GM04504 (cell line): Measurements from ENCODE around the gene PJA2.

Experiments
- DNase-seq: peaks from one replicate; pipeline ENCODE4 v3.0.0-alpha.2; 2012; ENCODE audit warnings: low read depth

The PJA2 gene

DNA sequence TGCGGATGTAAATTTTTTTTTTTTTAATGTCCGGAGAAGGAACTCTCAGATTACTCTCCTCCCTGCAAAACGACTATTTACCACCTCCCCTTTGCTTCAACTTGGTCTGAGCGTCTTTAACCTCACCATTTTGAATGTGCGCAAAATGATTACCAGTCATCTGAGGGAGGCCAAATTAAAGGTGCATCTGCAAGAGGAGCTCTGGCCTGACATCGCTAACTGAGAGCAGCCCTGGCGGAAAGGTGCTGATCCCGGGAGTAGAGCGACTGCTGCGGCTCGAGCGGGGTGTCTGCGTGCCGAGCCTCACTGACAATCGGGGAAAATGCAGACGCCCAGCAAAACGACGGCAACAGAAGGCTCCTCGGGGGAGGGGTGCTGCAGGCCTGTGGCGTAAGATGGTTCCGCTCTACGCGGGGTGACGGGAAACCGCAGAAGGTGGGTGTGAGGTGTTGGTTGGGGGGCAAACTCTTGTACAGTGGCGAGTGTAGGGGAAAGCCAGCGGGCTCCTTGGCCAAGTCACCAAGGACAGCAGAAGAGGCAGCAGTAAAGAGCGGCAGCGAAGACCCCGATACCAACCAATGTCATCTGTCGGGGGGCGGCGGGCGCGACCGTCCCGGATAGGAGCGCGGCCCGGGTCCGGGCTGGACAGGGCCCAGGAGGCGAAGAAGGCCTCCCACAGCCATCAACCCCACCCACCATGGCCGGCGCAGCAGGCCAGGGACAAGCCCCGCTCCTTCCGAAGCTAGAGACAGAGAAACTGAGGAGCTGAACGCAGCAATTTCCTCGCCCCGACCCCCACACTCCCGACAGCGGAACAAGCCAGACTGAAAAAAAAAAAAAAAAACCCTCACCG lies 557 bp downstream of the PJA2 start:
- peak; percentile 42 for DNase-seq

DNA sequence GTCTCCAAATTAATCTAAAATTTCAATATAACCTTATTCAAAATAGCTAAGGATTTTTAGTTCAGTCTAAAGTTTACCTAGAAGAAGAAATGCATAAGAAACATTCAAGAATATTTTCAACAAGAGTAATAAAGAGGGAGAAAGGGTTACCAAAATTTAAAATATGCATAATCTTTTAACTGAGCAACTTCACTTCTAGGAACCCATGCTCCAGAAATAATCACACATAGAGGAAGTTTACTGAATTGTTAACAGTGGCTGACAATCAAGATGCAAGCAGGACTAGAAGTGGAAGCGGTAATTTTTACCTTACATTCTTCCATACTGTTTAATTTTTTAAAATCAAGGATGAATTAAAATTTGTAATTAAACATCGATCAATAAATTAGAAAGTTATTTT lies 1.9 kb downstream of the PJA2 start:
- DNase-seq = no peak

DNA sequence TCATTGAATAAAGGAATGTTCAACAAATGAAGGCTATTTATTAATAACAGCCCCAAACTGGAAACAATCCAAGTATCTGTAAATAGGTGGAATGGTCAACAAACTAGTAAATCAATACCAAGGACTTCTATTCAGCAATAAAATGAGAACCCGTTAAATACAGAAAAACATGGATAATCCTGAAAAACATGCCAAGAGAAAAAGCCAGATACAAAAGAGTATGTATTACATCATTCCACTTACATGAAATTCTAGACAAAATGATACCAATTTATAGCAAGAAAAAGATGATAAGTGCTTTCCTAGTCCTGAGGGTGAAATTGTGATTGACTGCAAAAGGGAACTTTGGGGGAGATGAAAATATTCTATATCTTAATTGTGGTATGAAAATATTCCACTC lies 3.1 kb downstream of the PJA2 start:
- DNase-seq = no peak

DNA sequence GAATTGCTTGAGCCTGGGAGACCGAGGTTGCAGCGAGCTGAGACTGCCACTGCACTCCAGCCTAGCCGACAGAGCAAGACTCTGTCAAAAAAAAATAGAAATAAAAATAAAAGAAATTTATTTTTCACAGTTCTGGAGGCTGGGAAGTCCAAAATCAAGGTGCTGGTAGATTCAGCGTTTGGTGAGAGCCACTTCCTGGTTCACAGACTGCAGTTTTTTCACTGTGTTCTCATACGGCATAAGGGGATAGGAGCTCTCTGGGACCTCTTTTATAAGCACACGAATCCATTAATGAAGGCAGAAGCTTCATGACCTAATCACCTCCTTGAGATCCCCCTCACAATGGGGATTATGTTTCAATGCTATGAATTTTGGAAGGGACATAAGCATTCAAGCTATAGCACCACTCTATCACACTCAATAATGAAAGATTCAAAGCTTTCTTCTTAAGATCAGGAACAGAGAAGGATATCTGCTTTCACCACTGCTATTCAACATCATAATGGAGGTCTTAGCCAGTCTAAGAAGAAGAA lies 5.3 kb downstream of the PJA2 start:
- no peak for DNase-seq

DNA sequence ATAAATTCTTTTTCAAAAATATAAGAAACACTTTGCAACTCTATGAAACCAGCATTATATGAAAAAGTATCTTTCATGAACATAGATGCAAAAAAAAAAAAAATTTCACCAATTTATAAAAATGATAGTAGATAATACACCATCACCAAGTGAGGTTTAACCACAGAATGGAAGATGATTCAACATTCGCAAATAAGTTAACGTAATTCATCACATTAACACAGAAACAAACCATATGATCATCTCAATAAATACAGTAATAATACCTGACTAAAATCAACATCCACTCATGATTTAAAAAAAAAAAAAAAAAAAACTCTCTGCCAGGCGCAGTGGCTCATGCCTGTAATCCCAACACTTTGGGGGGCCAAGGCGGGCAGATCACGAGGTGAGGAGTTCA lies 6.3 kb downstream of the PJA2 start:
- DNase-seq = no peak

DNA sequence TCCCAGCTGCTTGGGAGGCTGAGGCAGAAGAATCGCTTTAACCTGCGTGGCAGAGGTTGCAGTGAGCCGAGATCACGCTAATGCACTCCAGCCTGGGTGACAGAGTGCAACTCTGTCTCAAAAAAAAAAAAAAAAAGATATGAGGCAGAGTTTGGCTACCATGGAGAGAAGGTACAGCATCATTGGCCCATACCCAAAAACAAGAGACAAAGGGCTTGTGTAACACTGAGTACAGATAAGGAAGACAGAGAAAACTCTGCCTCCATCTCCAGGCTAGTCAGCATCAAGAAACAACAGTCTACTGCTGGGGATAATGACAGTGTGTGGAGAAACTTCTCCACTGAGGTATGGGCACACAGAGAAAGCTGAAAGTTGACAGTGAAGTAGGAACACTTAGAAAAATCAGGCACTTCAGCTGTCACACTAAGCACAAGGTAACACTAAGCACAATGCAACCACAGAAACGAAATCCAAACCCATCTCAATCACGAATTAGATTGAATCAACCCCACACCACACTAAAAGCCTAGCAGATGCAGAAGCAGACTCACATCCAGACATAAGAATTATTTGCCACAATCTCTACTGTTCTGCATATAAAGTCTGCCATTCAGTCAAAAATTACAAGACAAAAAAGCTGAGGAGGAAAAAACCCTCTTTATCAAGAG lies 10.5 kb downstream of the PJA2 start:
- DNase-seq = no peak

DNA sequence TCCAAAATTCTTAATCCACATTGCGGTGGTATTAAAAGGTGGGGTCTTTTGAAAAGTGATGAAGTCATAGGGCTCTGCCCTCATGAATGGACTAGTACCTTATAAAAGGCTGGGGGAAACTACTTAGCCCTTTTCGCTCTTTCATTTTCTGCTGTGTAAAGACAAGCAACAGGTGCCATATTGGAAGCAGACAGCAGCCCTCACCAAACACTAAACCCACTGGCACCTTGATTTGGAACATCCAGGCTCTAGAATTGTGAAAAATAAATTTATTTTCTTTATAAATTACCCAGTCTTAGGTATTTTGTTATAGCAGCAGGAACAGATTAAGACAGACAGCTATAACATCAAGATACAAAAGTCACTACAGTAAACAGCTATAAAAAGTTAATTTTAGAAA lies 12.8 kb downstream of the PJA2 start:
- DNase-seq = no peak

DNA sequence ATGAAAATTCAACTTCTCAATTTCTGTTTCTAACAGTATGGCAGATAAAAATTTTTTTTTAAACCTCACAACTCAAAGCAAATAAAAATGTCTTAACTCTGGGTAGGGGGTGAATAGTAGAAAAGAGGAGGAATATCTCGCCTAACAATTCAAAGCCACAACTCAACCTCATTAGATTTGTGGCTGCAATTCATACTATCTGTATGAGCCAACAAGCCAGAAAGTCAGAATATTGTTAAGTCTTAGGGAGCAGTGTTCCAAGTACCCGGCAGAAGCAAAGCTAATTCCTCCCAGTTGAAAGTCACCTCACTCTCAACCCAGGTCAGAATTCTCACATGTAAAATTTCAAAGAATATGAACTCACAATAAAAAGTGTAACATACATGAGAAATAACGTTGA lies 15.0 kb downstream of the PJA2 start:
- no peak for DNase-seq

DNA sequence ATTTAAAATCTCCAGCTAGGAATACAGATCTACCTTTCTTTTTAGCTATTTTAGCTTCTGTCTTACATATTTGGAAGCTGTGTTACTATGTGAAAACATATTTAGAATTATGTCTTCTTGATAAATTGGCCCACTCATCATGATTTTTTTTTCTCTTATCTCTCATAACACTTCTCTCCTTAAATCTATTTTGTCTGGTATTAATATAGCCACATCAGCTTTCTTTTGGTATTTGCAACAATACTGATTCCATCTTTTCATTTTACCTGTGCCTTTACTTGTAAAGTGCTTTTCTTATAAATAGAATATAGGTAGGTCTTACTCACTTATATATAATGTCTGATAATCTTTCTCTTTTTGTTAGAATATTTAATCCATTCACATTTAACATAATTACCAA lies 19.6 kb downstream of the PJA2 start:
- no peak for DNase-seq

DNA sequence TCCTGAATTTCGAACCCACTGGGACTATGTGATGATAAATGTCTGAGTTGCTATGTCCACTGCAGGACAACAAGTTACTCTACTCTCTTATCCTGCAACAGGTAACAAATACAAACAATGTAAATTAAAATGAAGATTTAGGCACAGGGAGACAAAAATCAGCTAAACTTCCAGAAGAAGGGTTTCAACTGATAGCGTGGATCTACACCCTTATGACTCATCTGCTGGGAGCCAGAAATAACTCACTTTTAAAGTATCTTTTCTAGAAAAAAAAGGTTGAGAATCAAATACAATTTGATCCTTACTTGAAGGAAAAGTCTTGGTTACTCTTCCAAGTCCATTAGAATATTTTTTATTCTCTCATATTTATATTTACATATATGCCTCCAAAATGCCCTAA lies 21.4 kb downstream of the PJA2 start:
- DNase-seq = no peak

DNA sequence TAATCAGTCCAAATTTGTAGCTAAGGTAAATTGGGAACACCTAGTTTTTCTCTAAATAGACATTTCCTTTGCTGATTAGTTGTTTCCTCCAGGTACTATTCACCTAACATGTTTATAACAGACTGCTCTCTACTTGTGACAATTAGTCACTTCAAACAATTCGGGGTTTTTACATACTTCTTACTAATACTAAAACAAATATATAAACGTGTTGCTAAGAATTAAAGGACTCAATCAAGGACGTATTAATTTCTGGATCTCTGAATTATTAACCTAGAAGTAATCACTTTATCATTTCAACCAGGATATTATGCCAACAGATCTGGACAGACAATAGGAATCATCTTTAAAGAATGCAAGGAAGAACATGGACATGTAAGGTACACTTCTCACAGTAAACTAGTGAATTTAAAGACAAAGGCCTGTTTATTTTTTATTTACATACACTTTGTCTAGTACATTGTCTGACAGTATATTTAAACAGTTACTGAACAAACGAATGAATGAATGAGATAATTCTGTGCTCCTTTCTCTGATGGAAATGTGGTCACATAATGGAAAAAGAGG lies 22.3 kb downstream of the PJA2 start:
- no peak for DNase-seq

DNA sequence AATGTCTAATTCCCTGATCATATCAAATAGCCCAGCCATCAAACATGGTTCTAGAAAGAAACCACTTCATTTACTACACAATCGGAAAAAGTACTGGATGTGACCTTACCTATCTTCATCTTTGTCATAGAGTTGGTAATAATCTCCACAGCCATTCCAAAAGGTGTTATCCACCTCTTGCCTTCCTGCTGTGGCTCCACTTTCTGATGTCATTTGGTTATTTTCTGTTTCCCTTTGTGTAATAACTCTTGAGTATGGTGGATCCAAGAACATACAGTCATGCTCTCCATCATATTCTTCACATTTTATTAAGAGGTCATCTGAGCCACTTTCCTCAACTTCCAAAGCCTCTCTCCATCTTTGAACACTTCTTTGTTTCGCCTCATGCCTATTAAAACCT lies 31.7 kb downstream of the PJA2 start:
- DNase-seq = no peak

DNA sequence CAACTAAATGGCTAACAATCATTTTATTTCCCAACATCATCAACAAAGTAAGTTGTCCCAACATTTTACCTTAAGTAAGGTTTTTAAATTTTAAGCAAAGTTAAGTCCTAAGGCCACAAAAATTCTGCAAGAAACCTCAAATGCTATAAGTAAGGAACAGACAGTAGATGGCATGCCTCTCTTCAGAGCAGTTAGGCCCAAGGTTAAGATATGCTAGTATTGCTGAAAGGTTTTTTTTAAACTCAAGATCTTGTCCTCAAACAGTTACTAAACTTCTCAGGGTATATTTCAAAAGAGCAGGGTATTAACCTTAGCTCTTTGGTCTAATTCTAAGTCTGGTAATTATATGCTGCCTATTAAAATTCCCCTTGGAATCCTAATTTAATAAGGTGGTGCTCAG lies 35.1 kb downstream of the PJA2 start:
- no peak for DNase-seq

DNA sequence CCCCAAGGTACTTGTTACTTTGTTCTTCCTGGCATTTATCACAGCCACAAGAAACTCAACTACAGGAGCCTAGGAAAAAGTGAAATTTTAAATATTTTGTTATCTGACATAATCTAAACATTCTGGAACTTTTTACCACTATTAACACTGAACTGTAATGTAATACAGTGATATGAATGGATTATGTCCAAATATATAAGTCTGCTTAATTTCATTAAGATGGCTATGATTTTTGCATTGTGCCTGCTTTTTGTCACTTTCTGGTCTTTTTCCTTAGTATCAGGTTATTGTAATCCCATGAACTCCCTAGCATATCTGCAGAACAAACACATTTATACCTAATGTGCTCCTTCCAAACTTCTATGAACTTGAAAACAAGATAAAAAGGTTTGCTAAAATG lies 35.8 kb downstream of the PJA2 start:
- DNase-seq = no peak

DNA sequence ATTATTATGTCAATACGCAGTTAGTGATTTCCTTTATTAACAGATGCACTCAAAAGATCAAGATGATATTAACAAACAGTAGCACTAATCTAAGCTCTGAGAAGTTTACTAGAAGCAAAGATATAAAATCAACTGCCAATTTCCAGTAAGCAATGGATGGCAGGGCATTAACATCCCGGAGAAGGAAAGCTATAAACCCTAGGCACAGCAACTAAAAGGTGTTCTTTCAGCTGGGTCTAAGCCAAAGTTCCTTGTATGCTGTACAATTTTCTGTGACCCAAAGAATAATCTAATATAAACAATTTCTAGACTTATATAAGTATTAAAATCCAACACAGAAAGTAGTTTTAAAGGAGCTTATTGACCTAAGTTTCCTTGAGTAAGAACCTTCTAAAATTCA lies 39.4 kb downstream of the PJA2 start:
- no peak for DNase-seq

DNA sequence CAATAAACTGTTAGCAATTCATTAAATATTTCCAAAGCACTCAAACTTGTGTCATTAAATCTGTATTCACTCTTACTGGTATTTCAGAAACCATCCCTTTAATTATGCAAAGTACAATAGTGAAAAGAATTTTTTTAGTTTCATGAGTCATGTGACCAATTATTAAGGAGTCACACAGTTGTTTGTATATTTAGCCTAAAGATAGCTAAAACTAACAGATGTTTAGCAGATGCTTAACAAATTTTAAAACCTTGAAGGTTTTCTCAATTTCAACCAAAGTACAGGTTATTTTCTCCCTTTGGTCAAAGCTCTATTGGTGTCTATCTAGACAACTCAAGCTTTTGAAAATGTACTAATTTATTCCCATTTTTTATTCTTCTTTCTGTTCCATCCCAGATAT lies 44.1 kb downstream of the PJA2 start:
- DNase-seq = no peak

DNA sequence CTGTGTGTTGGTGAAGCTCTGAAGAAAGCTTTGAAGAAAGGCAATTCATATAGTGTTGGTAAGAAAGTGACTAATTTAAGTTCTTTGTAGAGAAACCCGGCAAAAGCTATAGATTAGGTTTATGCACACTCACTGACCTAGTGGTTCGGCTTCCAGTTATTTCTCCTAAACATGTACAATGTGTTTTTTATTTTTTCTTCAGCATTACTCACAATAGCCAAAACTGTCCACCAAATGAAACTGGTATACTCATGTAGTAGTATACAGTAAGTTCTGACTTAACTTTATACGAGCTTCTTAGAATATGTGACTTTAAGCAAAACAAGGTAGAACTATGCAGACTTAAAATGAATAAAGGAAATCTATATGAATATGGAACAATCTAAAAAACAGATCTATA lies 44.8 kb downstream of the PJA2 start:
- no peak for DNase-seq

DNA sequence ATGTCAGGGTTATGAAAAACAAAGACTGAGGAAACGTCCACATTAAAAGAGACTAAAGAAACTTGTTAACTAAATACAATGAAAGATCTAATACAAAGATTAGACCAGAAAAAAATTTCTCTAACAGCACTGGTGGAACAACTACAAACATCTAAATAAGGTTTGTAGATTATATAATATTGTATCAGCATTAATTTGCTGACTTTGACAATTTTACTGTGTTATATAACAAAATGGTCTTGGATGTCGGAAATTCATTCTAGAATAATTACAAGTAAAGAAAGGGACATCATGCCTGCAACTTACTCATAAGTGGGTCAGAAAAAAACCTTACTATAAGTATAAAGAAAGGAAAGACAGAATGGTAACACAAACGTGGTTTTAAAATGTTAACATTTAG lies 50.1 kb downstream of the PJA2 start:
- no peak for DNase-seq

DNA sequence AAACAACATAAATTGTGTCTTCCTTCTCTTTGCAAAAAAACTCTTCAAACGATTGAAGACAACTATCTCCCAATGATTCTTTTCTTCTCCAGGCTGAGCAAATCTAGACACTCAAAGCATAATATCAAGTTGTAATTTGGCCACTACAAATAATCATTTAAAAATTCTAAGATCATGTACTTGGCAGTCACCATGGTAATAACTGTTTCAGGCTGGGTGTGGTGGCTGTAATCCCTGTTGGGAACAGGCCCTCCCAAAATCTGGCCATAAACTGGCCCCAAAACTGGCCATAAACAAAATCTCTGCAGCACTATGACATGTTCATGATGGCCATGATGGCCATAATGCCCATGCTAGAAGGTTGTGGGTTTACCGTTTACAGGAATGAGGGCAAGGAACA lies 52.0 kb downstream of the PJA2 start:
- DNase-seq = no peak

DNA sequence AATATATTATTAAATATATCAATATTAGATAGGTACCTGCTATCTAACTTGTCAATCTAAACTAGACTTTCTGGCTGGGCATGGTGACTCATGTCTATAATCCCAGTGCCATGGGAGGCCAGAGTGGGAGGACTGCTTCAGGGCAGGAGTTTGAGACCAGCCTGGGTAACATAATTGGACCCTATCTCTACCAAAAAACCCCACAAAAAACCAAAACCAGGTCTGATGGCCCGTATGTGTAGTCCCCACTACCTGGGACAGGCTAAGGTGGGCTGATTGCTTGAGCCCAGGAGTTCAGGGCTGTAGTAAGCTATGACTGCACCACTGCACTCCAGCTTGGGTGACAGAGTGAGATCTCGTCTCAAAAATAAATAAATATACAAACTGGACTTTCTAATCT lies 55.0 kb downstream of the PJA2 start:
- no peak for DNase-seq

DNA sequence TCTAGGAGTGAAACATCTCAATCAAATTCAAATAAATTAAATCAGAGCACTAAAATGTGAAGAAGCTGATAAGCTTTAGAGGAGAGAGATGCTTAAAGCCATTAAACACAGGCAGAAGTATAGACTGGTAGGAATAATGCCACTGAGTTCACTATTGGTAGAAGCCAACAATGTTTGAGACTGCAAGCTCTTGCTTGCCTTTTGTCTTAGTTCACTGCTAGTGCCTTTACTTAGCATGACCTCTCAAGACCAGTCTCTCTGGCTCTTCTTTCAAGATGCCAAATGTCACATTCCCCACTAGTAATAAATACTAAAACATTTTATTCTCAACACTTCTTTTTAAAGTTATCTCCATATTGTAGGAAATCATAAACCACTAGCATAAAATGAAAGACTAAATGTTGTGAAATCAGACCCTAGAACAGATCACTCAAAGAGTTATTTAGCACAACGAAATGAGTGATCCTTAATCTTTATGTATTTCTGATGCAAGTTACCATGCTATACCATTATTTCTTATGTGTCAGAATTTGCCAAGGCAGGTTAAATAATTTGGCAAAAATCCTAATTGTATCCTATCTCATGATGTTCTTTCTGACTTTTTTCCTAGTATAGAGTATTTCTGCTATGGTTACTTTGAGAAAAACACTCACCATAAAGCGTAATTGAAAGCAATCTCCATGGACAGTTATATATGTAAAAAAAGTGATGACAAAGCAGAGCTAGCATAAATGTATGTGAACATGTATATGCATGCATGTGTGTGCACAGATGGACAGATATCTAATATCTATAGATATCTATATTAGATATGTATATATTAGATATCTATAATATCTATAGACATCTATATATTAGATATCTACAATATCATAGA lies 57.5 kb downstream of the PJA2 start:
- no peak for DNase-seq

DNA sequence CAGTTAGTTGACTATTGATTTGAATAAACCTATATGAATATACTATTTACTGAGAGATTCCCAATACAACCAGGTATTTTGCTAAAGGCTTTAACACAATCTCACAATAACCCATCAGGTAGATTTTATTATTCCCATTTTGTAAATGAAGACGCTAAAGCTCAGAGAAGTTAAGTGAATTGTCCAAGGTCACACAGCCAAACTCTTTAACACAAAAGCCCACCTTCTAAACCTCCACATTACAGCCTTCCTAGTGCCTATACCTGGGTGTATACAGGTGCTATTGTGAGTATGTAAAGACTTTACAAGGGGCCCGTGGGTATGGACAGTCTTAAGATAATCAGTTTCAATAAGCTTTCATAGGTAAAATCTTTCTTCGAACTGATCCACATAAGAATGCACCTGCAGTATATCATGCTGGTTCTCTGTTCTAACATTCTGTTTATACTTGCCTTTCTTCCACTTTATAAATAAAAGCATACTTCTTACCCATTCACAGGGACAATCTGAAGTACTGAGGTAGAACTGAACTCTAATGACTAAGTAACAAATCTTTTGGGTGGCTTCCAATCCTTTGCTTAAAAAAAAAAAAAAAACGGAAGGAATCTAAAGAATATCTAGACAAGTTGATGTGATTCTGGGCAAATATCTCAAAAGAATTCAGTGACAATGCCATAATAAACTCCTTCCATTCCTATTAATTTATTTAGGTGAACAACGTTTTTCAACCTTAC lies 59.1 kb downstream of the PJA2 start:
- DNase-seq = no peak
